Activated CD8-positive, alpha-beta T cell treated with anti-CD3 and anti-CD28 coated beads, Interleukin-2, amount 10 ng/mL, durations not matched to agents 7 days and 5 days (primary cell): ENCODE data around the gene ACSM6. TPM values are rescaled to one million over a fixed set of nuclear protein-coding genes. Genes with fewer than 3 reads are reported as not detected.
"Not testable (repeated sequence)": the region's sequence is repeated elsewhere in the genome, so short reads cannot be mapped to it uniquely, and the experiment has no call there.

Experiments
- ATAC-seq: fragments of 150-1000 bp; cut with Tn5 transposase; one replicate; pipeline ENCODE4 v1.10.0; 2021; ENCODE audit warnings: moderate library complexity
- CTCF ChIA-PET: fragments of 350-600 bp; sonication (Branson Sonifier 250); formaldehyde crosslinking; loops from one replicate; lab custom pipeline; 2021; ENCODE audit warnings: antibody characterized with exemption; lab: Charles Lee
- POLR2A ChIA-PET: fragments of 350-600 bp; sonication (Branson Sonifier 250); formaldehyde crosslinking; loops from one replicate; lab custom pipeline; 2021; ENCODE audit warnings: antibody characterized with exemption; lab: Charles Lee
- DNase-seq: peaks from one replicate; pipeline ENCODE4 v3.0.0-alpha.2; 2020
- H3K27ac Mint-ChIP-seq: one replicate; pipeline ENCODE4 v1.8.0; 2021; ENCODE audit warnings: mild to moderate bottlenecking, mixed read lengths
- H3K27me3 Mint-ChIP-seq: one replicate; pipeline ENCODE4 v1.8.0; 2021; ENCODE audit warnings: low read depth, mixed read lengths
- H3K36me3 Mint-ChIP-seq: one replicate; pipeline ENCODE4 v1.8.0; 2021; ENCODE audit warnings: low read depth, mixed read lengths
- H3K4me1 Mint-ChIP-seq: one replicate; pipeline ENCODE4 v1.8.0; 2021; ENCODE audit warnings: low read depth, mixed read lengths
- H3K4me3 Mint-ChIP-seq: one replicate; pipeline ENCODE4 v1.8.0; 2021; ENCODE audit warnings: mild to moderate bottlenecking, mixed read lengths
- H3K9me3 Mint-ChIP-seq: one replicate; pipeline ENCODE4 v1.8.0; 2022; ENCODE audit warnings: mixed read lengths; ENCODE audit not compliant: insufficient read depth
- total RNA-seq, 2 experiments: library from RNA; stranded (reverse); gene quantifications; one replicate each; pipeline ENCODE4 v1.2.3, GENCODE V29; 2021

Gene ACSM6
- total RNA-seq, 2 experiments from 2014 or later, result not detected

DNA sequence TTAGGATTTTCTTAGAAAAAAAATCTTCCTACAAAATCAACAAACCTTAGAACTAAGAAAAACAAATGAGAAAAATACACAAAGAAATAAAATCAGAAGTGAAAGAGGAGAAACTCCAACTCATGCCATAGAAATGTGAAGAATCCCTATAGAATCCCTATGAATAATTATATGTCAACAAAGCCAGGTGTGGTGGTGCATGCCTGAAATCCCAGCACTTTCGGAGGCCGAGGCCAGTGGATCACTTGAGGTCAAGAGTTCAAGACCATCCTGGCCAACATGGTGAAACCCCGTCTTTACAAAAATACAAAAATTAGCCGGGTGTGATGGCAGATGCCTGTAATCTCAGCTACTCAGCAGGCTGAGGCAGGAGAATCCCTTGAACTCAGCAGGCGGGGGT is 27.1 kb downstream of the ACSM6 start:
- Mint-ChIP-seq H3K27me3 (no peaks in the 10 kb centered on the region), H3K36me3 (no peaks in the 10 kb centered on the region), H3K4me1 (no peaks in the 10 kb centered on the region), H3K9me3 (no peaks in the 10 kb centered on the region), H3K27ac (no peak overlapping the region), H3K4me3 (no peak overlapping the region)
- DNase-seq, result no peak
- CTCF ChIA-PET, result no interaction called here
- POLR2A ChIA-PET, result no interaction called here
- ATAC-seq, result no peak

DNA sequence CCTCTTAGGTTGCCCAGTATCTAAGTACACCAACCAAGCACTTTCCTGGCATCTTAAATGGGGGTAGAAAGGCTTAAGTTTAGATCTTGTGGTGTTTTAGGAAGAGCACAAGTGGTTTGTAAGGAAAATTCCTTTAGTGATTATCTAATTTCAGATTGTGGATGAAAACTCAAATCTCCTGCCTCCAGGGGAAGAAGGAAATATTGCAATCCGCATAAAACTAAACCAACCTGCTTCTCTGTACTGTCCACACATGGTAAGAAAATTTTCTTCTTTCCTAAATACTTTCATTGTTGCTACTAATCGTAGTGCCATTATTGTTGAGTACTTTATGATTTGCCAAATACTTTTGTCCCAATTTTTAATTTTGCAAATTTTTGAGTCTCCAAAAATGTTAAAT is 31.1 kb downstream of the ACSM6 start:
- no peaks in the 10 kb centered on the region for H3K36me3 Mint-ChIP-seq
- H3K4me3 Mint-ChIP-seq, result no peak overlapping the region
- CTCF ChIA-PET, result no interaction called here
- POLR2A ChIA-PET, result no interaction called here
- no peaks in the 10 kb centered on the region for H3K9me3 Mint-ChIP-seq
- DNase-seq (no peak), ATAC-seq (no peak)
- H3K4me1 Mint-ChIP-seq, result no peaks in the 10 kb centered on the region
- H3K27me3 Mint-ChIP-seq, result no peaks in the 10 kb centered on the region
- H3K27ac Mint-ChIP-seq, result no peak overlapping the region

DNA sequence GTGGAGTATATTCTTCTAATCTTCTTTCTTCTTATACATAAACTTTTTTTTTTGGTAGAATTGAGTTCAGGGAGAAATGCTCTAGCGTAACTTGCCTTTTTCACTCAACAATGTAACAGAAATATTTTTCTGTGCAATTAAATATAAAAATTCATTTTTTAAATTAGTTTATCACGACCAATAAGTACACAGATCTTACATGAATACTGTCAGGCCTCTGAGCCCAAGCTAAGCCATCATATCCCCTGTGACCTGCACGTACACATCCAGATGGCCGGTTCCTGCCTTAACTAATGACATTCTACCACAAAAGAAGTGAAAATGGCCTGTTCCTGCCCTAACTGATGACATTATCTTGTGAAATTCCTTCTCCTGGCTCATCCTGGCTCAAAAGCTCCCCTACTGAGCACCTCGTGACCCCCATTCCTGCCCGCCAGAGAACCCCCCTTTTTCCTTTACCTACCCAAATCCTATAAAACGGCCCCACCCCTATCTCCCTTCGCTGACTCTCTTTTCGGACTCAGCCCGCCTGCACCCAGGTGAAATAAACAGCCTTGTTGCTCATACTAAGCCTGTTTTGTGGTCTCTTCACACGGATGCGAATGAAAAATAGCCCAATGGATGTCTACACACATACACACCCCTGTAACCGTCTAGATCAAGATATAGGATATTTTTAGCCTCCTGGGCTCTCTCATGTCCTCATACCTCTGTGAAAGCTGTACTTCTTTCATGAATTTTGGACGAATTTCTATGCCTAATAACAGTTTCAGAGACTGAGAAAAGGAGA is 35.1 kb downstream of the ACSM6 start:
- H3K4me1 Mint-ChIP-seq, H3K27me3 Mint-ChIP-seq, ATAC-seq, H3K9me3 Mint-ChIP-seq, POLR2A ChIA-PET, H3K27ac Mint-ChIP-seq, H3K4me3 Mint-ChIP-seq, CTCF ChIA-PET, H3K36me3 Mint-ChIP-seq, DNase-seq: not testable (repeated sequence)

DNA sequence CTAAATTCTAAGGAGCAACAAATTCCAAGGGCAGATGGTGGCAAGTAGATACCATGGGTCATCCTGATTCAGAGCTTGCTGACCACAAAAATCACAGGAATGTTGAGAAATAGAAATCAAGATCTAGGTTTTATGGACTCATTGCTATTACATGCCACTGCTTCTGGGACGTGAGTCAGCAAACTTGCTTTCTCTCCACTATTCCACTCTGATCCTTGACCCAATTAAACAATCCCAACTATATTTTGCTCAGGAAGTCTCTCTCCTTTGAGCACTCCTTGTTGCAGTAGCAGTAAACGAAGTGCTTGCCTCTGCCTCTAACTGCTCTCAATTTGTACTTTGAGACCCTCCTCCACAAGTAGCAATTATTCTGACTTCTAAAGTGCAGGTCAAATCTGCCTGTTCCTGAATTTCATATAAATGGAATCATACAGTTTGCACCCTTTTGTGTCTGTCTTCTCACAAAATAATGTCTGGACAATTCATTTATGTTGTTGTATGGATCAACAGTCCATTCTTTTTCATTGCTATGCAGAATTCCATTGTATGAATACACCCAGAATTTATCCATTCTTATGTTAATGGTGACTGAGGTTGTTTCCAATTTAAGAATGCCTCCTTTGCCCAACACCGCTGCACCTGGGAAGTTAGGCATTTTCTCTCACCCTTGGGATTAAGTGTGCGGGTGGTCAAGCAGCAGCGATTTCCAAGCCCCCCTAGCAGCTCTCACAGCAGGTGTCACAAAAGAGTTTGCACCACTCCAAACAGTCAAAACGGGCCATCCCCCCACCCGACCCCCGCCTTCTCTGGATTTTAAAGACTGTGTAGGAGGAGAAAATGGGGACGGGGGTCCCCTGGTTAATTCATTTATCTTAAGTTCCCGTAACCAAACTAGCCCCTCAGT is 35.9 kb downstream of the ACSM6 start:
- peak overlapping the region; percentile 69 for H3K4me3 Mint-ChIP-seq
- POLR2A ChIA-PET, result no interaction called here
- CTCF ChIA-PET, result interaction anchor here (0.7 kb wide), 1 partner anchor 17 kb away, joined by 3 read pairs; no protein-coding TSS in a partner anchor
- H3K36me3 Mint-ChIP-seq, result no peaks in the 10 kb centered on the region
- H3K9me3 Mint-ChIP-seq, result peaks cover 5% of the 10 kb centered on the region
- peak overlapping the region; percentile 75 for H3K27ac Mint-ChIP-seq
- no peaks in the 10 kb centered on the region for H3K27me3 Mint-ChIP-seq
- no peak for ATAC-seq
- peaks cover 11% of the 10 kb centered on the region for H3K4me1 Mint-ChIP-seq
- DNase-seq, result no peak

DNA sequence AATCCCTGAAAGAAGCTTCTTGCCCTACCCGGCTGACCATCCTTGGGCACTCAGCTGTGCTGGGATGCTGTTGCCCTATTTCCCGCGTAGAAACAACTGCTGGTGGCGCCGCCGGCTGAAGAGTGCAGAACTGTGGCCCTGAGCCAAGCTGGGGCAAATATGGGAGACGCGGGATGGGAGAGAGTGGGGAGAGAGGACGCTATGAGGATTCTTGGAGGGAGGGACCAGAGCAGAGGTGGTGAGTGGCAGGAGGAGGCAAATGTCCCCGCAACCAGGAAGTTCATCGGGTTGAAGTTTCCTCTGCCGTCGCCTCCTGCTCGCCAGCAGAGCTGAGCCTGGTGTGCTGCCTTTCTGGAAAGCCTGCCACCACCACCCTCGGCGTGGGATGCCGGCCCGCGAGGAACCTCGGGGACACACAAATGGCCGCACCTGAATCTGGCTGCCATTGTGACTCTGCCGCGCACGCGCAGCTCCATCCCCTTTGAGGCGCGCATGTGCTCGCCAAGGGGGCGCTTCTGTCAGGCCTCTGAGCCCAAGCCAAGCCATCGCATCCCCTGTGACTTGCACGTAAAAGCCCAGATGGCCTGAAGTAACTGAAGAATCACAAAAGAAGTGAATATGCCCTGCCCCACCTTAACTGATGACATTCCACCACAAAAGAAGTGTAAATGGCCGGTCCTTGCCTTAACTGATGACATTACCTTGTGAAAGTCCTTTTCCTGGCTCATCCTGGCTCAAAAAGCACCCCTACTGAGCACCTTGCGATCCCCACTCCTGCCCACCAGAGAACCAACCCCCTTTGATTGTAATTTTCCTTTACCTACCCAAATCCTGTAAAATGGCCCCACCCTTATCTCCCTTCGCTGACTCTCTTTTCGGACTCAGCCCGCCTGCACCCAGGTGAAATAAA is 36.9 kb downstream of the ACSM6 start:
- H3K27me3 Mint-ChIP-seq, POLR2A ChIA-PET, H3K36me3 Mint-ChIP-seq, H3K9me3 Mint-ChIP-seq: not testable (repeated sequence)
- Mint-ChIP-seq H3K4me1 (peaks cover 19% of the 10 kb centered on the region), H3K4me3 (peak overlapping the region; percentile 69), H3K27ac (peak overlapping the region; percentile 75)
- peak; percentile 49 for DNase-seq
- CTCF ChIA-PET, result interaction anchor here (0.7 kb wide), 1 partner anchor 16 kb away, joined by 3 read pairs; no protein-coding TSS in a partner anchor
- ATAC-seq, result peak; percentile 74

DNA sequence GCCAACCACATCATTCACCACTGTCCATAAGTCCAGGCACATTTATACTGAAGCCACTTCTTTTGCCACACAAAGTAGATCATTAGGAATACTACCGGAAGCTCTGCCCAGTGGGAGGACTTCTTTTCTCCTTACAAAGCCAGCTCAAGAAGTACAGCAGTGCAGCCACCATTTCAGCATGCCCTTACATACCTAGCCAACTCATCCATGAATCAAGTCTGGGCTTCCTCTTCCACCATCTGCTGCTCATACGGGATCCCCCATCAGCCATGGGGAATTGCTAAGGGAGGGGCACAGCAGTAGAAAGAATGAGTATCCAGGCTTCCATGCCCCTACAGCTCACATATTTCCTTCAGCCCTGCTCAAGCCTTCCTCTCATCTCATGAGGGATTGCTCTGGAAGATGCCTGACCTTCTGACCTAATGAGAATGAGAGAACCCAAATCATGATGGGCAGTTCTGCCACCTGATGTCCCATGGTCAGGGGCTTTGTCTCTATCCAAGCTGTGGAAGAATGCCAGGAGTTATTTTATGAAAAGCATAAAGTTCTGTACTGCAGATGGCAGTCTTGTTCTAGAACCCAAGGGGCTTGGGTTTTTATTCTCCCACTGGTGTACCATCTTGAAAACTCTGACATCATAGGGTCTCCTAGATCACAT is 39.5 kb downstream of the ACSM6 start:
- no peaks in the 10 kb centered on the region for H3K36me3 Mint-ChIP-seq
- ATAC-seq (no peak), DNase-seq (no peak)
- H3K9me3 Mint-ChIP-seq, result peaks cover 5% of the 10 kb centered on the region
- ChIA-PET CTCF (interaction anchor here (1.2 to 3.7 kb wide), 4 partner anchors 10 to 129 kb away, joined by 3 to 18 read pairs (median 7); no protein-coding TSS in a partner anchor), POLR2A (no interaction called here)
- H3K4me3 Mint-ChIP-seq, result no peak overlapping the region
- peaks cover 32% of the 10 kb centered on the region for H3K4me1 Mint-ChIP-seq
- no peak overlapping the region for H3K27ac Mint-ChIP-seq
- H3K27me3 Mint-ChIP-seq, result no peaks in the 10 kb centered on the region

DNA sequence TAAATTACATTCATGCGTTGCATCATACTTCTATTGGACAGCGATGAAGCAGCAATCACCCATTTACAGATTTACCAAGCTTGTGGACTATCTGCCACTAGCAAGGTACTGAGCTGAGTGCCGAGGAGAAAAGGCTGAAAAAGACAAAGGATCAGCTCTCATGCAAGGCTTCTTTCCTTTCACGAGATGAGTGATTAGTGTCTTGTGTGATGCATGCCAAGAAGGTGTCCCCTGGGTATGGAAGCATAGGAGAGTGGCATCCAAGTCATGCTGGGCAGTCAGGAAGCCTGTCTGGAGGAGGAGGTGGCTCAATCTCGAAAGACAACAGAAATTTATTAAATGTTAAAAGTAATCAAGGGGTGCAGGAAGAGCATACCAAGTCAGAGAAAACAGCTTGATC is 40.9 kb downstream of the ACSM6 start:
- Mint-ChIP-seq H3K9me3 (peaks cover 5% of the 10 kb centered on the region), H3K27ac (no peak overlapping the region), H3K27me3 (no peaks in the 10 kb centered on the region), H3K36me3 (no peaks in the 10 kb centered on the region), H3K4me3 (no peak overlapping the region), H3K4me1 (peaks cover 32% of the 10 kb centered on the region)
- ATAC-seq (no peak), DNase-seq (no peak)
- ChIA-PET CTCF (interaction anchor here (0.6 to 3.7 kb wide), 3 partner anchors 8 to 22 kb away, joined by 3 to 18 read pairs (median 4); no protein-coding TSS in a partner anchor), POLR2A (interaction anchor here (0.6 kb wide), 1 partner anchor 30 kb away, joined by 3 read pairs; no protein-coding TSS in a partner anchor)

DNA sequence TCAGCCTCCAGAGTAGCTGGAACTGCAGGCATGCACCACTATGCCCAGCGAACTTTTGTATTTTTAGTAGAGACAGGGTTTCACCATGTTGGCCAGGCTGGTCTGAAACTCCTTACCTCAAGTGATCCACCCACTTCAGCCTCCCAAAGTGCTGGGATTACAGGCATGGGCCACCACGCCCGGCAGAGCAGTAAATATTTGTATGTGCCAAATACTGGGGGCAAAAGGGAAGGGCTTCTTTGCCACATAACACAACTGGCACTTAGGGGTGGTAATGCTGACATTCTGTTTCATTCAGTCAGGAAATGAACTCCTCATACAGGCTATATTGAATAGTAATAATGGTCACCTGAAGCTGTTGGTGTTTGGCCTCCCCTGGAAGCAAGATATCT is 41.6 kb downstream of the ACSM6 start:
- no peak overlapping the region for H3K4me3 Mint-ChIP-seq
- ChIA-PET CTCF (interaction anchor here (1.1 to 3.7 kb wide), 3 partner anchors 10 to 52 kb away, joined by 3 to 18 read pairs (median 15); no protein-coding TSS in a partner anchor), POLR2A (no interaction called here)
- no peak for DNase-seq
- H3K9me3 Mint-ChIP-seq, result peaks cover 1% of the 10 kb centered on the region
- ATAC-seq, result no peak
- peaks cover 29% of the 10 kb centered on the region for H3K4me1 Mint-ChIP-seq
- peak overlapping the region; percentile 51 for H3K27ac Mint-ChIP-seq
- no peaks in the 10 kb centered on the region for H3K27me3 Mint-ChIP-seq
- no peaks in the 10 kb centered on the region for H3K36me3 Mint-ChIP-seq

DNA sequence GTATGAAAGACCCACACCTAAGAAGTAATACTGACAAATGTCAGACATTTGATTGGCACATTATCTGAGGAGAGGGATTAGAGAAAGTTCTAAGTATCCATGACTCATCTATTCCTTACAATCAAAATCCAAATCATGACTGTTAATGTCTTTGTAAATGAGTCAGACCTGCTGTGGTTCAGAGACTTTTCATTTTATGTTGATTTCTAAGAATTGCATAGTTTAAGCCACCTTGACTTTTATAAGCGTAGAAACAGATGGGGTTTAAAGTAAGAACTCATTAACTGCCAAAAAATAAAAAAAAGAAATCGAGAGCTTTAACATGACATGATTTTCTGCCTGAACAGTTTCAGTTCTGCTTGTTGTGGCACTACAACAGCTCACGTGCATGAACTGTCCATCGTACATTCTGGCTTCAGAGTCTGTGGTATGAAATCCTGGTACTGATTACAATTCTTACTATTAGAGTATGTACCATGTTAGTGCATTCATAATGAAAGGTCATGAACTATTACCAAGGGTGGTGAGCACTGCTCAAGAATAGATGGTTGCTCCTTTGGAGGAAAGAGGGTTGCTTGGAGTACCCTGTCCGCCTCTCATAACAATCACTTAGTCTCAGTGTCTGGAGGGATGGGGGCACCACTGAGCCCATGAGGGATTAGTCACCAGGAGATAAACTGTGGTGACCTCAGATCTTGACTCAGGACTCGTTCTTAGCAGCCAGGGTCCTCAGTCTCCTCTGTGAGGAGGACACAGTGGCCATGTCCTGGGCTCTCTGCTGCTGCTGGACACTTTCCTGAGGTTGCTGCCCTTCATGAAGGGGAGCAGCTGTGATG is 42.2 kb downstream of the ACSM6 start:
- ChIA-PET CTCF (interaction anchor here (1.1 to 4.8 kb wide), 3 partner anchors 10 to 126 kb away, joined by 3 to 17 read pairs (median 15); no protein-coding TSS in a partner anchor), POLR2A (no interaction called here)
- H3K27me3 Mint-ChIP-seq, result no peaks in the 10 kb centered on the region
- ATAC-seq (peak; percentile 62), DNase-seq (no peak)
- H3K36me3 Mint-ChIP-seq, result no peaks in the 10 kb centered on the region
- H3K27ac Mint-ChIP-seq, result peak overlapping the region; percentile 51
- no peaks in the 10 kb centered on the region for H3K9me3 Mint-ChIP-seq
- H3K4me3 Mint-ChIP-seq, result no peak overlapping the region
- peaks cover 23% of the 10 kb centered on the region for H3K4me1 Mint-ChIP-seq
